Left forelimb (tissue), 1 donor: Measurements from ENCODE around the gene SDE2.
"Not testable (repeated sequence)": the region's sequence is repeated elsewhere in the genome, so short reads cannot be mapped to it uniquely, and the experiment has no call there.

ENCODE experiments used
- DNase-seq: peaks from one replicate; pipeline ENCODE4 v3.0.0-alpha.2; 2018; ENCODE audit warnings: low spot score

Gene SDE2

DNA sequence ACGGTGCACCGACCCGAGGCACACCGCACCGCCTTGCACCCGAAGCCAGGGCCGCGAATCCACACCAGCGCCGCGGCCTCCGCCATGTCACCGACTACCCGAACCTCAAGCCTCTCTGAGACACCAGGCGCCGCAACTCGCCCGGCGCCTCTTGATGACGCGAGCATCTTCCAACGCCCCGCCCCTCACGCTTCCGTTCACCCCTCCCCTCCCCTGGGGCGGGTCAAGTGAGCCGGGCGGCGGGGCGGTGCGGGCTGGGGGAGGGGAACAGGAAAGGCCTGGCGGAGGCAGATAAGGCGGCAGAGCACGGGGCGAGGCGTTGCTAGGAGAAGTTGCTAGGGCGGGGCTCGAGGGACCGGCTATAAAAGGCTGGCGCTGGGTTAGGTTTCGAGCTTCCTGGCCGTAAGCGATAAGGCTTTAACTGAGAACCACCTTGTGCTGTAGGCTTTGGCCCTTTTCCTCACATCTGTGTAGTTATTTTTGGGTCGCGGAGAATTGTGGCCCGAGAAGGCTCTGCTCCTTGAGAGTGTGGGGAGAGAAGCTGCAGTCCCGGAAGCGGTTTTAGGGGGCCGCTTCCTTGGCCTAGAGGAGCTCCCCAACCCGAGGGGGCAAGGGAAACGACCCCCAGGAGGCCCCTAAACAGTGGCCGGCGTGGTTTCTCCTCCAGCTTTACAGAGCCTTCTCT lies at the start of gene SDE2:
Gene SDE2, minus strand, starts transcription at position 117 of the 685 bp plus-strand sequence. Its CDS starts 31 bp downstream, at position 86.
- peak; percentile 100 for DNase-seq

DNA sequence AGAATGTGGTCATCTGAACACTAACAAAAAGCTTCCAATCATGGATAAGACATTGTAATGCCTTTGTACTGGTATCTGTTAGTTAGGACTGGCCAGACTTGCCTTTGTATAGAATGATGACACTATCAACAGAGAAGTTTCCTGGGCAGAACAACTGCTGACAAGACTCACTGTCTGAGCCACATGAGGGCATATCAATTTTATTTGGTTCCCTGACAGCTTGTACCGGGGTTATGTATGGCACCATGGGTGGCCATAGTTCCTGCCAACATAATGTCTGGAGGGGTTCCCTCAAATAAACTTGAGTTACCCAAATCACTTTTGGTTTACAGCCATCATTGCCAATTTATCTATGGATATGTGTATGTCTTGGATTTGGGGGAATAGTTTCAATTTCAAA lies 49.7 kb upstream of the SDE2 start:
- DNase-seq, result no peak

DNA sequence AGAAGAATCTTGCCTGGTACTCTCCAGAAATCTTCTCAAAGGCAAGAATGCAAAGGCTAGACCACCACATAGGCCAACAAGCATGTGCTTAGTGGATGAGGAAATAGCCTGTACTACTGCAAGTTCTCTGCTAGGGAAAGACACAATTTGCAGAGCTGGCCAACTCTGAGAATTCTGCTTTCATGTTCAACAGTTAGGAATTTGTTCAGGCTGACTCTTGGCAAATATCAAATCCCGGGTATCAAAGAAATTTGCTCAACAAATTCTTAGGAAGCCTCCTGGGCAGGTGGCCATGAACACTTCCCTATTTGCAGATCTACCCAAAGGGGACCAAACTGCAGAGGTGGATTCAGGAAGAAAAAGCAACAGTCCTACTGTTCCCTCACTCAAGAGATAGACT lies 48.4 kb upstream of the SDE2 start:
- DNase-seq, result no peak

DNA sequence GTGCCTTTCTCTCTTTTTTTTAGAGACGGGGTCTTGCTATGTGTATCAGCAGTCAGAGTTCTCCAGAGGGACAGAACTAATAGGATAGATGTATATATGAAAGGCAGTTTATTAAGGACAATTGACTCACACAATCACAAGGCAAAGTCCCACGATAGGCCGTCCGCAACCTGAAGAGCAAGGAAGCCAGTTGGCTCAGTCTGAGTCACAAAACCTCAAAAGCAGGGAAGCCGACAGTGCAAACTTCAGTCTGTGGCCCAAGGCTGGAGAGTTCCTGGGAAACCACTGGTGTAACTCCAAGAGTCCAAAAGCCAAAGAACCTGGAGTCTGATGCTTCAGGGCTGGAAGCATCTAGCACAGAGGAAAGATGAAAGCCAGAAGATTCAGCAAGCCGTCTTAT lies 47.1 kb upstream of the SDE2 start:
- DNase-seq, result no peak

DNA sequence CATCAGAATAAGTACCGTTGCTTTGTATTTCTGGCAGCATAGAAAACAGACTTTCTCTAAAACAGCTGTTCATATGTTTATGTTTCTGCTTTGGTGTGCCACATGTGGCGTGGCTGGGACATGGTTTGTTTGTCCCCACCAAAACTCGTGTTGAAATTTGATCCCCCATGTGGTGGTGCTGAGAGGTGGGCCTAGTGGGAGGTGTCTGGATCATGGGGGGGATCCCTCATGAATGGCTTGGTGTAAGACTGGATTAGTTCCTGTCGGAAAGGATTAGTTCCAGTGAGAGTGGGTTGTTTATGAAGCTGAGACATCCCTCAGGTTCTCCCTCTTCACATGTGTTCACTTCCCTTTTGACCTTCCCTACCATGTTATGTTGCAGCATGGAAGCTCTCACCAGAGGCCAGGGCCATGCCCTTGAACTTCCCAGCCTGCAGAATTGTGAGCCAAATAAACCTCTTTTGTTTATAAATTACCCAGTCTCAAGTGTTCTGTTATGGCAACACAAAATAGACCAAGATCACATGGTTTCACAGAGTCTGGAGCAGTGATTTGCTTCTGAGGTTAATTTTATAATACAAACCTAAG lies 45.5 kb upstream of the SDE2 start:
- DNase-seq, result no peak

DNA sequence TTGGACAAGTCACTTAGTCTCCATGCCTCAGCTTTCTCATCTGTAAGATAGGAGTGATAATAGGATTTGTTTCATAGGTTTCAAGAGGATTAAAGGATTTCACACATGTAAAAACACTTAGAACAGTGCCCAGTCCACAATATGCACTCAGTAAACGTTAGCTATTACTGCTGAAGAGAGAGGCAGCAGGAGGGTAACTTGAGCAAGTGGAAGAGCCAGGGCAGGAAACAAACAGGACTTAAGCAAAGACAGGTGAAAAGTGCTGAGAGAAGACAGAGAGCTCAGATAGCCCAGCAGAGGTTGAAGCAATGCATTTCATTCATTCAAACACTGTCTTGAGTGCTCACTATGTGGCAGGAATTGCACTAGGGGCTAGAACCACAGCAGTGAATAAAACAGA lies 42.3 kb upstream of the SDE2 start:
- no peak for DNase-seq

DNA sequence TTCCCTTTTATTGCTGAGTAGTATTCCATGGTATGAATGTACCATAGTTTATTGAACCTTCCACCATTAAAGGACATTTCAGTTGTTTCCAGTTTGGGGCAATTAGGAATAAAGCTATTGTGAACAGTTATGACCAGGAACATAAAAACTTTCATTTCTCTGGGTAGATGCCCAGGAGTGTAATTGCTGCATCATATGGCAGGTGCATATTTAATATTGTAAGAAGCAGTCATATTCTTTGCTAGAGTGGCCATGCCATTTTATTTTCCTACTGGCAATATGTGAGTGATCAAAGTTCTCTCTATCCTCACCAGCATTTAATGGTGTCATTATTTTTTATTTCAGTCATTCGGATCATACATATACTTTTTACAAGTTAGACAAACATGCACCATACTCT lies 39.5 kb upstream of the SDE2 start:
- no peak for DNase-seq

DNA sequence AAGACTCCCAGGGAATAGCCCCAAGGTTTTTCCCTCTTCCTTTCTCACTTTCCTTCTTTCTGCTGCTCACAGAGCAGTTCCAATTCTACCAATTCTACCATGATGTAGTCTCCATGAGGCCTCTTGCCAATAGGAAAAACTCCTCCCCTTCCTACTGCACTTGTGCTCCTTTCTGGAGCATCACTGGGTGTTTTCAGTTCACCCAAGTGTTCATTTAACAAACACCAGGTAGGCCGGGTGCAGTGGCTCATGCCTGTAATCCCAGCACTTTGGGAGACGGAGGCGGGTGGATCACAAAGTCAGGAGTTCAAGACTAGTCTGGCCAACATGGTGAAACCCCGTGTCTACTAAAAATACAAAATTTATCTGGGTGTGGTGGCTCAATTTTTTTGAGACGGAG lies 36.8 kb upstream of the SDE2 start:
- no peak for DNase-seq

DNA sequence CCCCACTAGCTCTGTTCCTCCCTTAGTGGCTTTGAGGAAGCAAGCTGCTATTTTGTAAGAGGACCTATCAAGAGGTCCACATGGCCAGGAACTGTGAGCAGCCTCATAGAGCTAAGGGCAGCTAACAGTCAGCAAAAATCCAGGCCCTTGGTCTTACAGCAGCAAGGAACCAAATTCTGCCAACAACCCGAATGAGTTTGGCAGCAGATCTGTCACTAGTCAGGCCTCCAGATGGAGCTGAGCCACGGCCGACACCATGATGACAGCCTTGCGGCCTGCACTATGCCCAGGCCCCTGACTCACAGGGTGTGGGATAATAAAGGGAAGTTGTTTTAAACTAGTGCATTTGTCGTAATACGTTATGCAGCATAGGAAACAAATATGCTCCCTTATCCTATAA lies 35.3 kb upstream of the SDE2 start:
- peak; percentile 80 for DNase-seq

DNA sequence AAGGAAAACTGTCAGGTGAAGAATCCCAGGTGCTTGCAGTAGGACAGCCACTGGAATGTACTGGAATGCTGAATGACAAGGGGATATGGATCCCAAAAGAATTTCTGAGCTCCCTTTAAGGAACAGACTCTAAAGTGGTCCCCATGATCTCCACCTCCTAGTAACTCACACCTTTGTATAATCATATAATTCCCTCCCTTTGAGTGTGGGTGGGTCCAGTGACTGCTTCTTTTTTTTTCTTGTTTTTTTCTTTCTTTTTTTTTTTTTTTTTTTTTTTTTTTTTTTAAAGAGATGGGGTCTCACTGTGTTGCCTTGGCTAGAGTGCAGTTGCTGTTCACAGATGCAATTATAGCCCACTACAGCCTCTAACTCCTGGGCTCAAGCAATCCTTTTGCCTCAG lies 34.8 kb upstream of the SDE2 start:
- no peak for DNase-seq

DNA sequence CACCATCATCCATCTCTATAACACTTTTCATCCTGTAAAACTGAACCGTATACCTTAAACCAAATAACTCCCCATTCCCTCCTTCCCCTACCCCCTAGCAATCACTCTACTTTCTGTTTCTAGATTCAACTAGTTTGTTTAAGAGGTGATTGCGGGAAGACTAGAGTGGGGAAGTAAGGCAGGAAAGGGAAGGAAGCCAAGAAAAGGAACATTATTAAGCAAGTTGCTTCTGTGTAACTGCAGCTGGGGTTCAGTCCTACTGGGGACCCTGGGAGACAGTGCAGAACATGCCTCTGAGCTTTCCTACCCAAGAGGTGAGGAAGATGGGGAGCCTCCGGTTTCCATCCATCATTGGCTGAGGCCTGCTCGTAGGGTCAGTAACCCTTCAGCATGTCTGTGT lies 34.4 kb upstream of the SDE2 start:
- no peak for DNase-seq

DNA sequence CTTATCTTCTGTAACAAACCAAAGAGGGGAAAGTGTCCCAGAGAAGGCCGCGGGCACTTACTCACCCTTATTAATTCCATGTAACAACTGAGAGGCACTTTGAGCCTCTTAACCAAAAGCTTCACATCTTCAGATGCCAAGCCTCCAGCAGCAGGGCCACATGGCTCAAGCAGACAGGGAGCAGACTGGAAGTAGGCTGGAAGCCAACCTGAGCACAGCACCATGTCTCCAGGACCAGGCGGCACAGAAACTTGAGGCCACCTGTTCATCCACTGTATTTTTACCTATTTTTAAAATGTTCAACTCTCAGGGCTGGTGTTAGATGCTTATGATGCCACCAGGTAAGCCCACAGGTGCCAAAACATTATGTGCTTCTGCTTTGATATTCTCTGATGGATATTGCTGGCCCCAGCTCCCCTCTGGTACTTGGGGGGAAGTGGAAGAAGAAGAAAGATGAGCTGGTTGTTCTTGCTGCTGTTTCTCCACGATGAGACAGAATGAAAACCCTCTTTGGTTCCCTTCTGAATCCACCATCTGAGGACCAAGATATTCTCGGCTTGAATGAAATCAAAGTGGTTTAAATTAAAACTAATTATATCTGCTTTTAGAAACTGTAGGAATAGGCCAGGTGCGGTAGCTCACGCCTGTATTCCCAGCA lies 30.6 kb upstream of the SDE2 start:
- DNase-seq, result no peak

DNA sequence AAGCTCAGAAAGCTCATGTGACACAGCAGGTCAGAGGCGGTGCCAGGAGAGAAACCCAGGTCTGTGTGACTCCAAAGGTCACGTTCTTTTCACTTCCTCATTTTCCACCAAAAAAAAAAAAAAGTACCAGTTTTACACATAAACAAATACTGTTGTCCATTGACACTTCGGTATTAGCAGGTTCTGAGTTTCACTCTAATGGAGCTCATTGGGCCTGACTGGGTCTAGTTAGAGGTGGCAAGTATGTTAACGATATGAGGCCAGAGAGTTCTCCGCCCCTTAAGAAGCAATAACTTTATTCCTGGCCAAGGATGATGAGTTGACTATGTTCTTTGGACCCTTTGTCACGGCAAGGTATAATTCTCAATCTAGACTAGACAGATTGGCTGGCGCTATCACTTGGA lies 30.0 kb upstream of the SDE2 start:
- no peak for DNase-seq

DNA sequence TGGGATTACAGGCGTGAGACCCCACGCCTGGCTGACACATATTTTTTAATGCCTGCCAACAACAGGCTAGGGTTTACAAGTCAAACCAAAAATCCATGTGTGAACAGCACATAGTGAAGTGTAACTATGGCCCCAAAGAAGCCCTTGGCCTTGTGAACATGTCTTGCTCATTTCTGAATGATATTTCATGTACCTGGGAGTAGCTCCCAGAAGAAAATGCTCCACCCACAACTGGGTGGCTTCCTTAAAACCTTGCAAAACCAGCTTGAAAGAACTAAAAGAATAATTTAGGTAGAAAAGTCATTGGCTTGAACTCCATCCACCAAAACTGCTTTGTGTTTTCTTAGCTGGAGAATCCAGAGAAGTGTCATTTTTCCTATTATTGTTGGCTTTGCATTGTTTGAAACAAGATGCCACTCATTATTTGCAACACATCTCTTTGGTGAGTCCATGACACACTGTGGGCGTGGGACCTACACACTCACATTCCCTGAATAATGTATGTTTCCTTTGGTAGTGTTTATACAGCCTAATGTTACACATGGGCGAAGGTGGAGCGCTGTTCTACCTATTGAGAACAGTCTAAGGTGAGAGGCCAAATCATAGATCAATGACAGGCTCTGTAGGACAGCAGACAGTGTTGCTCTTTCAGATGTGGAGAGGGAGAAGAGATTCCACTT lies 28.5 kb upstream of the SDE2 start:
- no peak for DNase-seq

DNA sequence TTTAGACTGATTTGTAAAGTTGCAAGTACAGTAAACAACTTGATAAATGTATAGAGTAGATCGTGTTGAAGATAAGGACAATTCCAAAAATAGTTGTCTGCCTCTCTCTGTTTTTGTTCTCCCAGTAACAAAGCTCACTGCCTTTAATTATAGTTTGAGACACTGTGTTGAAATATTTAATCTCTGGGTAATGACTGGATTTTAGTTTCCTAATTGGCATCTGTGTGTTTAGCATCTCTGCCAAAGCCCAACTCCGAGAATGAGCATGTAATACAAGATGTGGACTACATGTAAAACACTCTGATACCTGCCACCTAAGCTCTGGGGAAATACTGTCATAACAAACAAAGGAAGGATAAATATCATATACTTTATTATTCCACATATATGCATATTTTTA lies 27.7 kb upstream of the SDE2 start:
- DNase-seq, result no peak

DNA sequence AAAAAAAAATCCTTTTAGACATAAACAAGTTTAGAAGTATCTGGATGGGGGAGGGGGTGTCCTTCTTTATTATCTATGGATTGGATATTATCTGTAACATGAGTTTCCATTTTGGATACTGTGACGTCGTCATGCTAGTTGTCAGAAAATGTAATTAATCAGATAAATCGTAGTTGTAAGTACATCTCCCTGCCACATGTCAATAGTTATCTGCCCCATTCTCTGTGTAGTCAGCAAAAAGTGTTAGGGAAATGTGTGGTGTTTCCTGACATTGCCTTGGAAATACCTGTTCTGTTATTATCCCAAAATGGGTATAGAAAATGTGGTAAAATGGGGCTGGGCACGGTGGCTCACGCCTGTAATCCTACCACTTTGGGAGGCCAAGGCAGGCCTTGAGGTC lies 24.6 kb upstream of the SDE2 start:
- DNase-seq, result no peak

DNA sequence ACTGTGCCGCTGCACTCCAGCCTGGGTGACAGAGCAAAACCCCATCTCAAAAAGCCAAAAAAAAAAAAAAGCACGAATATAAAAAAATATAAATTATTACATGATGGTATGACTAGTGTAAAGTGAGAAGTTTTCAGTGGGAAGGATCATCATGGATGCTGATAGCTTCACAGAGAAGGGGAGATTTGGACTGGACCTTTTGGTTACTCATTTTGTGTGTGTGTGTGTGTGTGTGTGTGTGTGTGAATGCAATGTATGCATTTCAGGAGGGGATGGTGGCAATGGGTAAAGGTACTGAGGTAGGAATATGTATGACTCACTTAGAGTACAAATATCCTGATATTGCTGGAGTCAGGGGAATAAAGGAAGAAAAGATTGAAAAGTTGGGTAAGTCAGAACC lies 22.7 kb upstream of the SDE2 start:
- DNase-seq, result no peak

DNA sequence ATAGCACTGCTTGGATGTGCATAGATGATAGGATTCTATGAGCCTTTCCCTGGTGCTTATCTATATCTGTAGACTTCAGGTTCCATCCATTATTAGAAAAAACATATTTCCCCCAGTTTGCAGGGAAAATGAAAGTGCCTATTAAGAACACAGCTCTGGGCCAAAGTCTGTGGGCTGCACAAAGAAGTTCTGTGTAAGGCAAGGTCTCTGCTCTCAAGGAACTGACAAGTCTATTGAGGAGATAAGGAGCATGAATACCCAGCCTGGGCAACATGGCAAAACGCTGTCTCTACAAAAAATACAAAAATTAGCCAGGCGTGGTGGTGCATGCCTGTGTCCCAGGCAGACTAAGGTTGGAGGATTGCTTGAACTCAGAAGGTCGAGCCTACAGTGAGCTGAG lies 22.3 kb upstream of the SDE2 start:
- DNase-seq, result no peak

DNA sequence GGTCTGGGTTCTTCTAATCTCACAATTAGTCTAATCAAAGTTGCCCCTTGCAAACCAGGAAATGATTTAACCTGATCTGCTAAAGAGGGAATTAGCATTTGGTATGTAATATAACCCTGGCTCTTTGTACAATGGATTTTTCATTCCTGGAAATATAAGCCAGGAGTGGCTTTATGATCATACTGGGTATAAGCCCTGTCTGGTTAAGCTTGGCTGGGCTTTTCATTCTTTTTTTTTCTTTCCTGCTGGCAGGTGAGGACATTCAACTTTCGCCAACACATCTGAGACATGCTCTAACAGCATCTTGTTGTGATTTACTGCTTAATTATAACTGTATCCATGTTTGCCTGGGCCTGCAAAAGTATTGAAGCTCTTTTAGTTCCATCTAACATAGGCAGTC lies 20.4 kb upstream of the SDE2 start:
- DNase-seq, result no peak

DNA sequence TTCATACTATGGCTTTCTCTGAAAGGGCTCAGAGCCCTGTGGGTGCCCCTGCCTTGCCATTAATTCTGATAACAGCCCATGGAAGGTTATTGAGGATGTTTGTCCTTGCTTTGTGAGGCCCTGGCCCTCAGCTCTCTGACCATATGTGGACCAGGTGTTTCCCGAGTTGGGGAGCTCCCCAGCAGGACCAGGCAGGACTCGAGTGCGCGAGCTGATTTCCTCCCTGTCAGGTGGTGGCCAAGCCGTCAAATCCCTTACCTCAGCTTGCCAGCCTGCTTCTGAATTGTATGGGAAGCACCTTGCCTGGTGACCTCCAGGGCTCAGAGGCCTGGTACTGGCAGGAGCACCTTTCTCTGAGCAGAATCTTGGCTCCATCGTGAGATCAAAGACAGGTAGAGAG lies 17.9 kb upstream of the SDE2 start:
- no peak for DNase-seq

DNA sequence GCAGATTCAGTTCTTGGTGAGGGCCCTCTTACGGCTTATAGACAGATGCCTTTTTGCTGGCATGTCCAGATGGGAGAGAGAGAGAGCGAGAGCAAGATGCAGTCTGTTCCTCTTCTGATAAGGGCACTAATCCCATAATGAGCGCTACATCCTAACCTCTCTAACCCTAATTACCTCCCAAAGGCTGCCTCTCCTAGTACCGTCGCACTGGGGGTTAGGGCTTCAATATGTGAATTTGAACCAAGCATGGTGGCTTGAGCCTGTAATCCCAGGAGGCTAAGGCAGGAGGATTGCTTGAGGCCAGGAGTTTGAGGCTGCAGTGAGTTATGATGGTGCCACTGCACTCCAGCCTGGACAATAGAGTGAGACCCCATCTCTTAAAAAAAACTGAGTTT lies 10.5 kb upstream of the SDE2 start:
- no peak for DNase-seq

DNA sequence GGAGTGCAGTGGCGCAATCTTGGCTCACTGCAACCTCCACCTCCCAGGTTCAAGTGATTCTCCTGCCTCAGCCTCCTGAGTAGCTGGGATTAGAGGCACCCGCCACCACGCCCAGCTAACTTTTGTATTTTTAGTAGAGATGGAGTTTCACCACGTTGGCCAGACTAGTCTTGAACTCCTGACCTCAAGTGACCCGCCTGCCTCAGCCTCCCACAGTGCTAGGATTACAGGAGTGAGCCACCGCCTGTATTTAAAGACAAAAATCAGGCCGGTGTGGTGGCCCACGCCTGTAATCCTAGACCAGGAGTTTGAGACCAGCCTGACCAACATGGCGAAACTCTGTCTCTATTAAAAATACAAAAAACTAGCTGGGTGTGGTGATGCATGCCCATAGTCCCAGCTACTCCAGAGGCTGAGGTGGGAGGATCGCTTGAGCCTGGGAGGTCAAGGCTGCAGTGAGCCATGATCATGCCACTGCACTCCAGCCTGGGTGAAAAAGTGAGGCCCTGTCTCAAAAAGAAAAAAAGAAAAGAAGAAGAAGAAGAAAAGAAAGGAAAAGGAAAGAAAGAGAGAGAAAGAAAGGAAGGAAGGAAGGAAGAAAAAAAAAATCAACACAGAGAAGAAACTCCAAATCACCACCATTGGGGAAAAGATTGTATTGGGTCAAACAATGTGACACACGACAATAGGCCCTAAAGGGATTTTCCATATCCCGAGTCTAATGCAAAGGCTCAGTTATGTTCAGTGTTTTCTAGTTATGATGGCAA lies 8.2 kb upstream of the SDE2 start:
- DNase-seq, result not testable (repeated sequence)
